HepG2 (cell line): ENCODE results near the gene FNDC3B. TPM values are rescaled to one million over a fixed set of nuclear protein-coding genes. Genes with fewer than 3 reads are reported as not detected.

ENCODE experiments used
- ATAC-seq: fragments of 200-7000 bp; cut with Tn5 transposase; 3 replicates; pipeline ENCODE4 v1.9.1; 2020; ENCODE audit warnings: mild to moderate bottlenecking, moderate library complexity
- BruUV-seq: library from RNA; stranded (reverse); fragments of 400-500 nt; replicated peaks from 2 replicates; lab custom pipeline; 2021; lab: Mats Ljungman, UMichigan
- CTCF ChIA-PET: fragments of 300-600 bp; formaldehyde crosslinking; extraction: SDS; loops from one replicate; lab custom pipeline; 2021; ENCODE audit warnings: low total read pairs, inconsistent platforms, low intra/inter-chr PET ratio; lab: Yijun Ruan, JAX
- POLR2A ChIA-PET: fragments of 350-600 bp; sonication (Branson Sonifier 250); formaldehyde crosslinking; loops from one replicate; lab custom pipeline; 2020; ENCODE audit warnings: antibody characterized with exemption, inconsistent platforms; lab: Yijun Ruan, JAX
- DNase-seq: peaks from one replicate; pipeline ENCODE4 v3.0.0-alpha.2; 2015; ENCODE audit warnings: low spot score
- FAIRE-seq: peaks from 3 replicates; lab custom pipeline; 2011; peaks lifted over from hg19 to GRCh38; lab: Jason Lieb, UNC
- H2AFZ ChIP-seq: one replicate; pipeline ENCODE4 v1.6.1; 2011; ENCODE audit warnings: low read length, inconsistent platforms
- H3K27ac ChIP-seq: fragments of 300-600 bp; 3 replicates; pipeline ENCODE4 v1.8.0; 2011; ENCODE audit warnings: mixed run types, mild to moderate bottlenecking, mixed read lengths, low read length, inconsistent platforms; ENCODE audit not compliant: insufficient read depth; ENCODE audit errors: extremely low read length
- H3K27me3 ChIP-seq, 2 experiments: fragments of 200-600 bp in 1 of 2; 2 replicates in 1 of 2; 3 replicates in 1 of 2; pipeline versions ENCODE4 v1.6.0 to v1.8.0; 2011; ENCODE audit warnings: low read length in 2 of 2, mild to moderate bottlenecking in 2 of 2, moderate library complexity in 2 of 2, inconsistent platforms in 1 of 2; ENCODE audit not compliant: insufficient read depth in 2 of 2, control insufficient read depth in 1 of 2
- H3K36me3 ChIP-seq, 2 experiments: fragments of 200-600 bp in 1 of 2; replicated peaks in 1 of 2; 2 replicates in 1 of 2; 3 replicates in 1 of 2; pipeline versions ENCODE4 v1.5.1 to v1.8.0; 2011; ENCODE audit warnings: low read length in 2 of 2, inconsistent platforms in 1 of 2; ENCODE audit not compliant: insufficient read depth in 2 of 2, control insufficient read depth in 1 of 2
- H3K4me1 ChIP-seq: 2 replicates; pipeline ENCODE4 v1.5.1; 2012; ENCODE audit warnings: low read length, inconsistent platforms; ENCODE audit not compliant: insufficient read depth
- H3K4me2 ChIP-seq: 2 replicates; pipeline ENCODE4 v1.6.0; 2011; ENCODE audit warnings: low read depth, low read length, inconsistent platforms
- H3K4me3 ChIP-seq, 3 experiments: fragments of 200-600 bp in 1 of 3; sonication (generic), shearing (Covaris generic) in 1 of 3; replicated peaks in 1 of 3; 2 replicates each; pipeline ENCODE4 v1.5.1; 2011 to 2016; ENCODE audit warnings: low read length in 3 of 3, inconsistent platforms in 2 of 3, low read depth in 2 of 3, mild to moderate bottlenecking in 2 of 3, control low read depth in 1 of 3, mixed read lengths in 1 of 3; ENCODE audit not compliant: insufficient read depth in 1 of 3
- H3K79me2 ChIP-seq: one replicate; pipeline ENCODE4 v1.6.1; 2011; ENCODE audit warnings: low read length, inconsistent platforms; ENCODE audit not compliant: insufficient read depth
- H3K9ac ChIP-seq: 2 replicates; pipeline ENCODE4 v1.6.0; 2011; ENCODE audit warnings: mild to moderate bottlenecking, low read depth, low read length, inconsistent platforms; ENCODE audit not compliant: insufficient read depth
- H3K9me3 ChIP-seq: 2 replicates; pipeline ENCODE4 v1.5.1; 2012; ENCODE audit warnings: mild to moderate bottlenecking, low read length
- H4K20me1 ChIP-seq: 2 replicates; pipeline ENCODE4 v1.6.0; 2011; ENCODE audit warnings: inconsistent platforms, mild to moderate bottlenecking, low read length, moderate library complexity; ENCODE audit not compliant: insufficient read depth
- AGO2 ChIP-seq: fragments of 200-400 bp; formaldehyde crosslinking; optimal IDR thresholded peaks from 2 replicates; pipeline ENCODE3; 2017; ENCODE audit warnings: mild to moderate bottlenecking, low read depth, low read length, moderate library complexity
- EHMT2 ChIP-seq: fragments of 200-600 bp; sonication (generic); IDR thresholded peaks from 2 replicates; pipeline ENCODE4 v1.7.0; 2017; ENCODE audit warnings: antibody characterized with exemption, low read depth, low read length, borderline replicate concordance
- PAF1 ChIP-seq: IDR thresholded peaks from 2 replicates; pipeline ENCODE4 v1.6.1; 2016; ENCODE audit warnings: missing genetic modification reagents, missing compliant biosample characterization
- POLR2AphosphoS5 ChIP-seq: IDR thresholded peaks from 2 replicates; pipeline ENCODE4 v1.6.1; 2012; ENCODE audit warnings: low read depth, low read length
- RBM22 ChIP-seq: fragments of 200-400 bp; formaldehyde crosslinking; optimal IDR thresholded peaks from 2 replicates; pipeline ENCODE3; 2017; ENCODE audit warnings: mild to moderate bottlenecking, low read length, moderate library complexity
- SMAD3 ChIP-seq: sonication (generic); formaldehyde crosslinking; IDR thresholded peaks from 2 replicates; pipeline ENCODE4 v1.4.0; 2020; ENCODE audit warnings: missing genetic modification reagents
- TEAD3 ChIP-seq: optimal IDR thresholded peaks from 2 replicates; pipeline ENCODE3; 2016; ENCODE audit warnings: borderline replicate concordance
- TOE1 ChIP-seq: sonication (generic); formaldehyde crosslinking; IDR thresholded peaks from 2 replicates; pipeline ENCODE4 v1.4.0; 2020; ENCODE audit warnings: mild to moderate bottlenecking, missing genetic modification reagents
- ZBTB7B ChIP-seq: sonication (generic); formaldehyde crosslinking; IDR thresholded peaks from 2 replicates; pipeline ENCODE4 v1.4.0; 2020; ENCODE audit warnings: missing genetic modification reagents
- ZFP90 ChIP-seq: sonication (generic); formaldehyde crosslinking; IDR thresholded peaks from 2 replicates; pipeline ENCODE4 v1.8.0; 2022; ENCODE audit warnings: missing genetic modification reagents, mild to moderate bottlenecking, inconsistent platforms, borderline replicate concordance
- WGBS: methylation state at CpG from one replicate; pipeline ENCODE4 v1.1.6; 2017; ENCODE audit warnings: low lambda C conversion rate; 5-methylcytosine and 5-hydroxymethylcytosine counted together
- in situ Hi-C: cut with HindIII; loops from 2 replicates; pipeline ENCODE4 v1.10.0; 2017; ENCODE audit warnings: low pct_unique_long_range_greater_than_20kb; ENCODE audit not compliant: extremely low pct_ligation_motif_present
- intact Hi-C: fragments of 100-400 bp; cut with micrococcal nuclease; formaldehyde crosslinking; loops from one replicate; pipeline ENCODE4 v1.10.0; 2022; ENCODE audit not compliant: unreplicated experiment
- polyA plus RNA-seq, 8 experiments: library from polyadenylated mRNA; depleted of rRNA in 3 of 8; stranded (reverse) in 7 of 8; unstranded in 1 of 8; fragments of >200 nt; fragmentation: Illumina TruSeq in 4 of 8; extraction: Trizol in 4 of 8; gene quantifications; 2 replicates each; pipeline versions ENCODE4 v1.2.1 to v1.2.3, GENCODE V29; 2011 to 2016; ENCODE audit warnings: low read depth in 4 of 8, missing spikeins in 1 of 8, mixed read lengths in 1 of 8; ENCODE audit not compliant: insufficient read depth in 1 of 8
- total RNA-seq, 5 experiments: library from RNA; depleted of rRNA; stranded (reverse); fragments of >200 nt; fragmentation: Illumina TruSeq; extraction: Trizol; gene quantifications; 2 replicates each; pipeline ENCODE4 v1.2.3, GENCODE V29; 2016; ENCODE audit warnings: low read depth in 1 of 5
- TF ChIP-seq, protein P1 (sequence below): sonication (generic); formaldehyde crosslinking; IDR thresholded peaks from 2 replicates; pipeline ENCODE4 v1.5.1; 2020; ENCODE audit warnings: mild to moderate bottlenecking, missing genetic modification reagents, moderate library complexity
- TF ChIP-seq, protein P2 (sequence below): sonication (generic); formaldehyde crosslinking; IDR thresholded peaks from 2 replicates; pipeline ENCODE4 v1.5.0; 2020; ENCODE audit warnings: mild to moderate bottlenecking, missing genetic modification reagents, moderate library complexity
- TF ChIP-seq, protein P3 (sequence below): sonication (generic); formaldehyde crosslinking; IDR thresholded peaks from 2 replicates; pipeline ENCODE4 v1.4.0; 2020; ENCODE audit warnings: missing genetic modification reagents

The FNDC3B gene
- total and polyA plus RNA-seq, 2 of the 13 experiments (the other 11 are each of a cell fraction or from before 2014, with no cell fraction given), result 74.8 to 103 TPM

DNA sequence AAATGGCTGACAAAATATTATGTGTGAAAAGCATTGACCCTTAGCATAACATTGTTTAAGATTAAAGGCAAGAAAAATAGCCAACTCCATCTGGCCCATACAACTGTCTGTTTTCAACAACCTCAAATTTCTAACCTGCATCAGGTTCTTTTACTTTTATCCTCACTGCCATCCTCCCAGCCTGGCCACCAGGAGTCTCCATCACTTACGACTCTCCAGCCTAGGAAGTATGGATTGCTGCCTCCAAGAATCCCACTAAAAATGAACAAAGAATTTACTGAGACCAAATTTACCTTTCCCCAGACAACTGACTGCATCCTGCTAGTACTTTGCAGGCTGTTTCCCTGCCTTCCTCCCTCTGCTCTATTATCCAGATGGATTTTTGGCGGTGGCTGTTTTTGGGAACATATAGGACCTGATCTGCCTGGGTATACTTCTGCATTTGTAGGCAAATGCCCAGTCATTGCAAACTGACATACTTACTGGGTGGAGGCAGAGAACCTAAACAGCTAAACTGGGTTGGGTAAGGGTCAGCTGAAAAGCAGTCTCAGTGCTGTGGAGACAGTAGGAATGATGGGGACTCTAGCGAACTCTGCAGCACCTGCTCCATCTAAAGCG lies 264.7 kb downstream of the FNDC3B start:
- in situ Hi-C loops, result no loop called here
- Histone ChIP-seq H3K4me2 (no peak overlapping the region), H3K27ac (no peak overlapping the region), H3K9ac (no peak overlapping the region), H4K20me1 (peaks cover 66% of the 10 kb centered on the region), H3K79me2 (peaks cover 2% of the 10 kb centered on the region), H3K27me3 (no peaks in the 10 kb centered on the region), H3K9me3 (no peaks in the 10 kb centered on the region), H2AFZ (no peak overlapping the region), H3K36me3 (peaks cover 28 to 82% of the 10 kb centered on the region in 2 experiments), H3K4me1 (peaks cover 25% of the 10 kb centered on the region), H3K4me3 (no peak overlapping the region)
- POLR2A ChIA-PET, result no interaction called here
- intact Hi-C loops, result no loop called here
- BruUV-seq, result no TSS peak
- CTCF ChIA-PET, result no interaction called here
- DNase-seq (no peak), ATAC-seq (peak; percentile 50), FAIRE-seq (no peak)
- WGBS, result 97% methylated on average over 4 of the region's 4 CpGs
- TF ChIP-seq SMAD3 (CRISPR knock-in tag) (no peak), AGO2 (peak; percentile 4), ZFP90 (CRISPR knock-in tag) (no peak), PAF1 (0 out of 2 replicates have a peak, but pooled peaks have one; percentile 43), EHMT2 (no peak), TOE1 (CRISPR knock-in tag) (no peak), ZBTB7B (CRISPR knock-in tag) (no peak), TEAD3 (CRISPR knock-in tag) (peak; percentile 16), POLR2AphosphoS5 (peak; percentile 12; the same call in 1 of the 2 replicates), RBM22 (peak; percentile 97)
- TF ChIP-seq, protein P1, sequence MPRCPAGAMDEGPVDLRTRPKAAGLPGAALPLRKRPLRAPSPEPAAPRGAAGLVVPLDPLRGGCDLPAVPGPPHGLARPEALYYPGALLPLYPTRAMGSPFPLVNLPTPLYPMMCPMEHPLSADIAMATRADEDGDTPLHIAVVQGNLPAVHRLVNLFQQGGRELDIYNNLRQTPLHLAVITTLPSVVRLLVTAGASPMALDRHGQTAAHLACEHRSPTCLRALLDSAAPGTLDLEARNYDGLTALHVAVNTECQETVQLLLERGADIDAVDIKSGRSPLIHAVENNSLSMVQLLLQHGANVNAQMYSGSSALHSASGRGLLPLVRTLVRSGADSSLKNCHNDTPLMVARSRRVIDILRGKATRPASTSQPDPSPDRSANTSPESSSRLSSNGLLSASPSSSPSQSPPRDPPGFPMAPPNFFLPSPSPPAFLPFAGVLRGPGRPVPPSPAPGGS, result 0 out of 2 replicates have a peak, but pooled peaks have one; percentile 31
- TF ChIP-seq, protein P2, sequence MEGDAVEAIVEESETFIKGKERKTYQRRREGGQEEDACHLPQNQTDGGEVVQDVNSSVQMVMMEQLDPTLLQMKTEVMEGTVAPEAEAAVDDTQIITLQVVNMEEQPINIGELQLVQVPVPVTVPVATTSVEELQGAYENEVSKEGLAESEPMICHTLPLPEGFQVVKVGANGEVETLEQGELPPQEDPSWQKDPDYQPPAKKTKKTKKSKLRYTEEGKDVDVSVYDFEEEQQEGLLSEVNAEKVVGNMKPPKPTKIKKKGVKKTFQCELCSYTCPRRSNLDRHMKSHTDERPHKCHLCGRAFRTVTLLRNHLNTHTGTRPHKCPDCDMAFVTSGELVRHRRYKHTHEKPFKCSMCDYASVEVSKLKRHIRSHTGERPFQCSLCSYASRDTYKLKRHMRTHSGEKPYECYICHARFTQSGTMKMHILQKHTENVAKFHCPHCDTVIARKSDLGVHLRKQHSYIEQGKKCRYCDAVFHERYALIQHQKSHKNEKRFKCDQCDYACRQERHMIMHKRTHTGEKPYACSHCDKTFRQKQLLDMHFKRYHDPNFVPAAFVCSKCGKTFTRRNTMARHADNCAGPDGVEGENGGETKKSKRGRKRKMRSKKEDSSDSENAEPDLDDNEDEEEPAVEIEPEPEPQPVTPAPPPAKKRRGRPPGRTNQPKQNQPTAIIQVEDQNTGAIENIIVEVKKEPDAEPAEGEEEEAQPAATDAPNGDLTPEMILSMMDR, result peak; percentile 23; the same call in 1 of the 2 replicates
- TF ChIP-seq, protein P3, sequence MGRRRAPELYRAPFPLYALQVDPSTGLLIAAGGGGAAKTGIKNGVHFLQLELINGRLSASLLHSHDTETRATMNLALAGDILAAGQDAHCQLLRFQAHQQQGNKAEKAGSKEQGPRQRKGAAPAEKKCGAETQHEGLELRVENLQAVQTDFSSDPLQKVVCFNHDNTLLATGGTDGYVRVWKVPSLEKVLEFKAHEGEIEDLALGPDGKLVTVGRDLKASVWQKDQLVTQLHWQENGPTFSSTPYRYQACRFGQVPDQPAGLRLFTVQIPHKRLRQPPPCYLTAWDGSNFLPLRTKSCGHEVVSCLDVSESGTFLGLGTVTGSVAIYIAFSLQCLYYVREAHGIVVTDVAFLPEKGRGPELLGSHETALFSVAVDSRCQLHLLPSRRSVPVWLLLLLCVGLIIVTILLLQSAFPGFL (CRISPR knock-in tag), result no peak
